Measurements from ENCODE around the gene PPARD. TPM values are rescaled to one million over a fixed set of nuclear protein-coding genes. Genes with fewer than 3 reads are reported as not detected.

PPARD gene
- total and polyA plus RNA-seq, 2 of the 13 experiments (the other 11 are each of a cell fraction or from before 2014, with no cell fraction given): 6.1 to 13.3 TPM

DNA sequence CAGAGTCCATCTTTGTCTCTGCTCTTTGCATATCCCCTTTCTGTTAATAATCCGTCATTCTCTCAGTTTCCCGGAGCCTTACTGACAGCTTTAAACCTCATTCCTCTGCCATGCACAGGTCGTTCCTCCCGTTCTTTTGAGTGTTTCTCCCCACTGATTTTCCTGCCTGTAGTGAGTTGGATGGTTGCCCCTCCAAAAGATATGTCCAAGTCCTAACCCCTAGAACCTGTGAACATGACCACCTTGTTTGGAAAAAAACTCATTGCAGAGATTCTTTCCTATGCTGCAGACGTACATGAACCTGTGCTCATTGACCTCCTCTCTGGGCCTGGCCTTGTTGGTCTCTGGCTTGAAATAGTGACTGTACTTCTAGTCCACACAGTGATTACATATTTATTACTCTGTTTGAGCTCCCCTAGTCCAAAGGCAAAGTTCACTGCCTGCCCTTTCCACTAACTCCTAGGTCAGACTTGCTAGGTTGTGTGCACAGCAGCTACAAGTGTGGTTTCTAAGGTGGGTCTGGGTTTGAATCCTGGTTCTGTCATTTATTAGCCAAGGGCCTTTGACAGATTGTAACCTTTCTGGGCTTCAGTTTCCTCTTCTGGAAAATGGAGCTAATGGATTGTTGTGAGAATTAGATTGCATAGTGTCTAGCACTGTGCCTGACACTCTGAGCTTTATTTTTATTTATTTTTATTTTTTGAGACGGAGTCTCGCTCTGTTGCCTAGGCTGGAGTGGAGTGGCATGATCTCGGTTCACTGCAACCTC lies 29.3 kb downstream of the PPARD start:
- peak overlapping the region; percentile 75 for H3K4me2 ChIP-seq (ENCODE audit: low read depth, low read length)
- H3K9me3 ChIP-seq (ENCODE audit: low read length): no peaks in the 10 kb centered on the region
- no peaks in the 10 kb centered on the region for H3K36me3 ChIP-seq (replicated peaks in 1 of 2; ENCODE audit: control insufficient read depth in 1 of 2, insufficient read depth in 2 of 2, low read length in 2 of 2)
- no peaks in the 10 kb centered on the region for H4K20me1 ChIP-seq (ENCODE audit: insufficient read depth, low read length)
- H3K4me3 ChIP-seq (replicated peaks in 1 of 3; ENCODE audit: insufficient read depth in 1 of 3, low read depth in 2 of 3, low read length in 3 of 3): peak overlapping the region; percentile 9 to 46 (median 18); a peak in 5 of 6 replicates
- H3K9ac ChIP-seq (ENCODE audit: insufficient read depth, low read depth, low read length): peak overlapping the region; percentile 57
- DNase-seq (ENCODE audit: low spot score) (peak; percentile 87), FAIRE-seq (peak; percentile 94), ATAC-seq (peak; percentile 89)
- peaks cover 12% of the 10 kb centered on the region for H3K79me2 ChIP-seq (ENCODE audit: insufficient read depth, low read length)
- intact Hi-C loops (cut with micrococcal nuclease; ENCODE audit: unreplicated experiment) (loop anchor here (1.0 kb wide), 1 partner anchor 44 kb away; no protein-coding TSS in a partner anchor), in situ Hi-C loops (cut with HindIII; ENCODE audit: extremely low pct_ligation_motif_present, low pct_unique_long_range_greater_than_20kb) (no loop called here)
- WGBS (ENCODE audit: low lambda C conversion rate): 38% methylated on average over 8 of the region's 8 CpGs
- H3K27me3 ChIP-seq (ENCODE audit: control insufficient read depth in 1 of 2, insufficient read depth in 2 of 2, low read length in 2 of 2): no peaks in the 10 kb centered on the region
- H3K4me1 ChIP-seq (ENCODE audit: insufficient read depth, low read length): peaks cover 79% of the 10 kb centered on the region
- POLR2A ChIA-PET: interaction anchor here (0.7 to 3.4 kb wide), 8 partner anchors 11 to 125 kb away, joined by 3 to 18 read pairs (median 5); partner anchors contain the start of genes PPARD and TEAD3
- no TSS peak for BruUV-seq (replicated peaks)
- H2AFZ ChIP-seq (ENCODE audit: low read length): no peak overlapping the region
- CTCF ChIA-PET (ENCODE audit: low intra/inter-chr PET ratio, low total read pairs): no interaction called here
- peak overlapping the region; percentile 84 for H3K27ac ChIP-seq (ENCODE audit: extremely low read length, insufficient read depth, low read length)
- TF ChIP-seq PAF1 (CRISPR knock-in tag; IDR thresholded peaks at IDR 0.05) (no peak), ZNF124 (CRISPR knock-in tag; IDR thresholded peaks at IDR 0.05) (peak; percentile 77; the same call in 1 of the 2 replicates), ZNF543 (CRISPR knock-in tag; IDR thresholded peaks at IDR 0.05) (0 out of 2 replicates have a peak, but pooled peaks have one; percentile 67), ZNF672 (CRISPR knock-in tag; IDR thresholded peaks at IDR 0.05) (no peak), ZNF7 (CRISPR knock-in tag; IDR thresholded peaks at IDR 0.05) (peak; percentile 95), FOXO1 (CRISPR knock-in tag; IDR thresholded peaks at IDR 0.05) (peak; percentile 78), GATAD1 (CRISPR knock-in tag; IDR thresholded peaks at IDR 0.05) (peak; percentile 11; the same call in 1 of the 2 replicates), ZNF547 (CRISPR knock-in tag; IDR thresholded peaks at IDR 0.05) (no peak), PHF21A (CRISPR knock-in tag; IDR thresholded peaks at IDR 0.05) (peak; percentile 83), ZNF552 (CRISPR knock-in tag; IDR thresholded peaks at IDR 0.05; ENCODE audit: borderline replicate concordance) (no peak)
- TF ChIP-seq, protein P1, sequence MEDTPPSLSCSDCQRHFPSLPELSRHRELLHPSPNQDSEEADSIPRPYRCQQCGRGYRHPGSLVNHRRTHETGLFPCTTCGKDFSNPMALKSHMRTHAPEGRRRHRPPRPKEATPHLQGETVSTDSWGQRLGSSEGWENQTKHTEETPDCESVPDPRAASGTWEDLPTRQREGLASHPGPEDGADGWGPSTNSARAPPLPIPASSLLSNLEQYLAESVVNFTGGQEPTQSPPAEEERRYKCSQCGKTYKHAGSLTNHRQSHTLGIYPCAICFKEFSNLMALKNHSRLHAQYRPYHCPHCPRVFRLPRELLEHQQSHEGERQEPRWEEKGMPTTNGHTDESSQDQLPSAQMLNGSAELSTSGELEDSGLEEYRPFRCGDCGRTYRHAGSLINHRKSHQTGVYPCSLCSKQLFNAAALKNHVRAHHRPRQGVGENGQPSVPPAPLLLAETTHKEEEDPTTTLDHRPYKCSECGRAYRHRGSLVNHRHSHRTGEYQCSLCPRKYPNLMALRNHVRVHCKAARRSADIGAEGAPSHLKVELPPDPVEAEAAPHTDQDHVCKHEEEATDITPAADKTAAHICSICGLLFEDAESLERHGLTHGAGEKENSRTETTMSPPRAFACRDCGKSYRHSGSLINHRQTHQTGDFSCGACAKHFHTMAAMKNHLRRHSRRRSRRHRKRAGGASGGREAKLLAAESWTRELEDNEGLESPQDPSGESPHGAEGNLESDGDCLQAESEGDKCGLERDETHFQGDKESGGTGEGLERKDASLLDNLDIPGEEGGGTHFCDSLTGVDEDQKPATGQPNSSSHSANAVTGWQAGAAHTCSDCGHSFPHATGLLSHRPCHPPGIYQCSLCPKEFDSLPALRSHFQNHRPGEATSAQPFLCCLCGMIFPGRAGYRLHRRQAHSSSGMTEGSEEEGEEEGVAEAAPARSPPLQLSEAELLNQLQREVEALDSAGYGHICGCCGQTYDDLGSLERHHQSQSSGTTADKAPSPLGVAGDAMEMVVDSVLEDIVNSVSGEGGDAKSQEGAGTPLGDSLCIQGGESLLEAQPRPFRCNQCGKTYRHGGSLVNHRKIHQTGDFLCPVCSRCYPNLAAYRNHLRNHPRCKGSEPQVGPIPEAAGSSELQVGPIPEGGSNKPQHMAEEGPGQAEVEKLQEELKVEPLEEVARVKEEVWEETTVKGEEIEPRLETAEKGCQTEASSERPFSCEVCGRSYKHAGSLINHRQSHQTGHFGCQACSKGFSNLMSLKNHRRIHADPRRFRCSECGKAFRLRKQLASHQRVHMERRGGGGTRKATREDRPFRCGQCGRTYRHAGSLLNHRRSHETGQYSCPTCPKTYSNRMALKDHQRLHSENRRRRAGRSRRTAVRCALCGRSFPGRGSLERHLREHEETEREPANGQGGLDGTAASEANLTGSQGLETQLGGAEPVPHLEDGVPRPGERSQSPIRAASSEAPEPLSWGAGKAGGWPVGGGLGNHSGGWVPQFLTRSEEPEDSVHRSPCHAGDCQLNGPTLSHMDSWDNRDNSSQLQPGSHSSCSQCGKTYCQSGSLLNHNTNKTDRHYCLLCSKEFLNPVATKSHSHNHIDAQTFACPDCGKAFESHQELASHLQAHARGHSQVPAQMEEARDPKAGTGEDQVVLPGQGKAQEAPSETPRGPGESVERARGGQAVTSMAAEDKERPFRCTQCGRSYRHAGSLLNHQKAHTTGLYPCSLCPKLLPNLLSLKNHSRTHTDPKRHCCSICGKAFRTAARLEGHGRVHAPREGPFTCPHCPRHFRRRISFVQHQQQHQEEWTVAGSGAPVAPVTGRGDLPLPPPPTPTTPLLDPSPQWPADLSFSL (CRISPR knock-in tag; IDR thresholded peaks at IDR 0.05): peak; percentile 41; the same call in 1 of the 2 replicates
- TF ChIP-seq, protein P2, sequence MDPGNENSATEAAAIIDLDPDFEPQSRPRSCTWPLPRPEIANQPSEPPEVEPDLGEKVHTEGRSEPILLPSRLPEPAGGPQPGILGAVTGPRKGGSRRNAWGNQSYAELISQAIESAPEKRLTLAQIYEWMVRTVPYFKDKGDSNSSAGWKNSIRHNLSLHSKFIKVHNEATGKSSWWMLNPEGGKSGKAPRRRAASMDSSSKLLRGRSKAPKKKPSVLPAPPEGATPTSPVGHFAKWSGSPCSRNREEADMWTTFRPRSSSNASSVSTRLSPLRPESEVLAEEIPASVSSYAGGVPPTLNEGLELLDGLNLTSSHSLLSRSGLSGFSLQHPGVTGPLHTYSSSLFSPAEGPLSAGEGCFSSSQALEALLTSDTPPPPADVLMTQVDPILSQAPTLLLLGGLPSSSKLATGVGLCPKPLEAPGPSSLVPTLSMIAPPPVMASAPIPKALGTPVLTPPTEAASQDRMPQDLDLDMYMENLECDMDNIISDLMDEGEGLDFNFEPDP (CRISPR knock-in tag; conservative IDR thresholded peaks at IDR 0.05): no peak
- TF ChIP-seq, protein P3, sequence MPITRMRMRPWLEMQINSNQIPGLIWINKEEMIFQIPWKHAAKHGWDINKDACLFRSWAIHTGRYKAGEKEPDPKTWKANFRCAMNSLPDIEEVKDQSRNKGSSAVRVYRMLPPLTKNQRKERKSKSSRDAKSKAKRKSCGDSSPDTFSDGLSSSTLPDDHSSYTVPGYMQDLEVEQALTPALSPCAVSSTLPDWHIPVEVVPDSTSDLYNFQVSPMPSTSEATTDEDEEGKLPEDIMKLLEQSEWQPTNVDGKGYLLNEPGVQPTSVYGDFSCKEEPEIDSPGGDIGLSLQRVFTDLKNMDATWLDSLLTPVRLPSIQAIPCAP (CRISPR knock-in tag; IDR thresholded peaks at IDR 0.05; ENCODE audit: low read depth): no peak
- TF ChIP-seq, protein P4, sequence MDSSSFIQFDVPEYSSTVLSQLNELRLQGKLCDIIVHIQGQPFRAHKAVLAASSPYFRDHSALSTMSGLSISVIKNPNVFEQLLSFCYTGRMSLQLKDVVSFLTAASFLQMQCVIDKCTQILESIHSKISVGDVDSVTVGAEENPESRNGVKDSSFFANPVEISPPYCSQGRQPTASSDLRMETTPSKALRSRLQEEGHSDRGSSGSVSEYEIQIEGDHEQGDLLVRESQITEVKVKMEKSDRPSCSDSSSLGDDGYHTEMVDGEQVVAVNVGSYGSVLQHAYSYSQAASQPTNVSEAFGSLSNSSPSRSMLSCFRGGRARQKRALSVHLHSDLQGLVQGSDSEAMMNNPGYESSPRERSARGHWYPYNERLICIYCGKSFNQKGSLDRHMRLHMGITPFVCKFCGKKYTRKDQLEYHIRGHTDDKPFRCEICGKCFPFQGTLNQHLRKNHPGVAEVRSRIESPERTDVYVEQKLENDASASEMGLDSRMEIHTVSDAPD (CRISPR knock-in tag; IDR thresholded peaks at IDR 0.05): no peak

Data from HepG2 (cell line).